Endothelial cell of umbilical vein (primary cell): ENCODE results near the gene TWF2. TPM values are rescaled to one million over a fixed set of nuclear protein-coding genes. Genes with fewer than 3 reads are reported as not detected.

Experiments used
- BruUV-seq: library from RNA; stranded (reverse); fragments of 400-500 nt; replicated peaks from 2 replicates; lab custom pipeline; 2021; lab: Mats Ljungman, UMichigan
- CTCF ChIA-PET: fragments of 300-600, 350-600 bp; sonication (Branson Sonifier 250); formaldehyde crosslinking; loops from one replicate; lab custom pipeline; 2021; ENCODE audit warnings: antibody characterized with exemption, inconsistent platforms; lab: Charles Lee
- POLR2A ChIA-PET: fragments of 300-600, 350-600 bp; sonication (Branson Sonifier 250); formaldehyde crosslinking; loops from one replicate; lab custom pipeline; 2021; ENCODE audit warnings: antibody characterized with exemption, inconsistent platforms; lab: Charles Lee
- DNase-seq: peaks from one replicate; pipeline ENCODE4 v3.0.0-alpha.2; 2011; ENCODE audit warnings: low read depth, low spot score
- FAIRE-seq: peaks from 2 replicates; lab custom pipeline; 2011; peaks lifted over from hg19 to GRCh38; lab: Jason Lieb, UNC
- H2AFZ ChIP-seq: 2 replicates; pipeline ENCODE4 v1.6.0; 2012; ENCODE audit warnings: low read depth, low read length, control low read depth, inconsistent platforms
- H3K27ac ChIP-seq: 2 replicates; pipeline ENCODE4 v1.5.1; 2011; ENCODE audit warnings: low read depth, mild to moderate bottlenecking, control low read depth, low read length, moderate library complexity; ENCODE audit not compliant: insufficient read depth
- H3K27me3 ChIP-seq, 2 experiments: 2 replicates each; pipeline versions ENCODE4 v1.6.0 to v1.6.1; 2011; ENCODE audit warnings: low read length in 2 of 2, mixed read lengths in 1 of 2; ENCODE audit not compliant: control insufficient read depth in 2 of 2, insufficient read depth in 2 of 2
- H3K36me3 ChIP-seq, 2 experiments: 2 replicates in 1 of 2; 3 replicates in 1 of 2; pipeline ENCODE4 v1.5.1; 2011; ENCODE audit warnings: low read length in 2 of 2, mild to moderate bottlenecking in 1 of 2, moderate library complexity in 1 of 2; ENCODE audit not compliant: control insufficient read depth in 2 of 2, insufficient read depth in 2 of 2; ENCODE audit errors: extremely low read depth in 1 of 2
- H3K4me1 ChIP-seq: 3 replicates; pipeline ENCODE4 v1.5.1; 2011; ENCODE audit warnings: mild to moderate bottlenecking, low read length; ENCODE audit not compliant: control insufficient read depth, insufficient read depth; ENCODE audit errors: extremely low read depth
- H3K4me2 ChIP-seq: 2 replicates; pipeline ENCODE4 v1.6.1; 2011; ENCODE audit warnings: low read length, control low read depth, mixed read lengths; ENCODE audit not compliant: insufficient read depth
- H3K4me3 ChIP-seq, 3 experiments: fragments of 200-600 bp in 1 of 3; sonication (generic), shearing (Covaris generic) in 1 of 3; replicated peaks in 1 of 3; 2 replicates each; pipeline ENCODE4 v1.5.1; 2011 to 2016; ENCODE audit warnings: control low read depth in 3 of 3, low read length in 3 of 3, mild to moderate bottlenecking in 2 of 3, inconsistent platforms in 1 of 3, low read depth in 1 of 3, moderate library complexity in 1 of 3; ENCODE audit not compliant: insufficient read depth in 1 of 3
- H3K79me2 ChIP-seq: 2 replicates; pipeline ENCODE4 v1.6.0; 2012; ENCODE audit warnings: low read length, inconsistent platforms; ENCODE audit not compliant: control insufficient read depth, insufficient read depth
- H3K9ac ChIP-seq: replicated peaks from 2 replicates; pipeline ENCODE3; 2011; ENCODE audit warnings: low read length, control low read depth; ENCODE audit not compliant: insufficient read depth; ENCODE audit errors: extremely low read depth
- H3K9me1 ChIP-seq: replicated peaks from 3 replicates; pipeline ENCODE4 v1.6.0; 2011; ENCODE audit warnings: mild to moderate bottlenecking, low read length; ENCODE audit not compliant: control insufficient read depth, insufficient read depth; ENCODE audit errors: extremely low read depth
- H3K9me3 ChIP-seq: replicated peaks from 2 replicates; pipeline ENCODE4 v1.5.1; 2012; ENCODE audit warnings: low read length, inconsistent platforms; ENCODE audit not compliant: control insufficient read depth, insufficient read depth
- H4K20me1 ChIP-seq: replicated peaks from 2 replicates; pipeline ENCODE3; 2011; ENCODE audit warnings: mild to moderate bottlenecking, low read length; ENCODE audit not compliant: control insufficient read depth, insufficient read depth; ENCODE audit errors: extremely low read depth
- CTCF ChIP-seq, 2 donors: IDR thresholded peaks; 1 replicate in 1 of 2; 2 replicates in 1 of 2; pipeline ENCODE4 v1.5.1; 2011; ENCODE audit warnings: low read length in 2 of 2, mild to moderate bottlenecking in 2 of 2, moderate library complexity in 2 of 2, control low read depth in 1 of 2, inconsistent platforms in 1 of 2, low read depth in 1 of 2; ENCODE audit not compliant: insufficient read depth in 1 of 2; ENCODE audit errors: extremely low read depth in 1 of 2
- EZH2 ChIP-seq: IDR thresholded peaks from 2 replicates; pipeline ENCODE4 v1.6.1; 2012; ENCODE audit warnings: borderline replicate concordance, low read depth, mild to moderate bottlenecking, moderate library complexity, low read length, inconsistent platforms; ENCODE audit not compliant: severe bottlenecking
- FOS ChIP-seq: IDR thresholded peaks from 2 replicates; pipeline ENCODE4 v1.6.1; 2011; ENCODE audit warnings: mild to moderate bottlenecking, low read length, moderate library complexity, borderline replicate concordance; ENCODE audit not compliant: insufficient read depth
- GATA2 ChIP-seq: IDR thresholded peaks from 2 replicates; pipeline ENCODE4 v1.7.0; 2011; ENCODE audit warnings: low read depth, mild to moderate bottlenecking, moderate library complexity, mixed read lengths, low read length; ENCODE audit not compliant: insufficient read length, insufficient read depth
- JUN ChIP-seq: IDR thresholded peaks from 2 replicates; pipeline ENCODE4 v1.6.1; 2011; ENCODE audit warnings: borderline replicate concordance, low read depth; ENCODE audit not compliant: insufficient read length, insufficient read depth
- MAX ChIP-seq: IDR thresholded peaks from 2 replicates; pipeline ENCODE4 v1.6.1; 2011; ENCODE audit not compliant: insufficient read depth, insufficient read length
- MYC ChIP-seq: IDR thresholded peaks from one replicate; pipeline ENCODE4 v1.6.1; 2011; ENCODE audit warnings: mild to moderate bottlenecking, low read depth, low read length
- POLR2A ChIP-seq: IDR thresholded peaks from 2 replicates; pipeline ENCODE4 v1.6.1; 2012; ENCODE audit warnings: low read depth, mild to moderate bottlenecking, control low read depth, low read length
- POLR2AphosphoS5 ChIP-seq: IDR thresholded peaks from 2 replicates; pipeline ENCODE4 v1.6.1; 2012; ENCODE audit warnings: low read depth, mild to moderate bottlenecking, control low read depth, low read length, moderate library complexity; ENCODE audit not compliant: insufficient read depth
- dilution Hi-C: fragments of 300-500 bp; cut with MboI; formaldehyde crosslinking; loops from one replicate; pipeline ENCODE4 v1.15.0; 2019; ENCODE audit warnings: low sequenced_read_pairs; ENCODE audit not compliant: extremely low pct_ligation_motif_present
- intact Hi-C: fragments of 100-400 bp; cut with micrococcal nuclease; formaldehyde crosslinking; loops from one replicate; pipeline ENCODE4 v1.10.0; 2022
- polyA plus RNA-seq, 4 experiments: library from polyadenylated mRNA; depleted of rRNA in 3 of 4; stranded (reverse) in 3 of 4; unstranded in 1 of 4; fragments of >200 nt; gene quantifications; 2 replicates each; pipeline versions ENCODE4 v1.2.1 to v1.2.3, GENCODE V29; 2011 to 2012; ENCODE audit warnings: missing spikeins in 1 of 4
- total RNA-seq: library from RNA; stranded (reverse); gene quantifications from 2 replicates; pipeline ENCODE4 v1.2.3, GENCODE V29; 2021

Gene TWF2
- total and polyA plus RNA-seq, 2 donors (not counting 3 experiments of a cell fraction or from before 2014, with no cell fraction given), result 82.9 to 134 TPM

- H3K9ac ChIP-seq, result no peak overlapping the region
- no peak overlapping the region for H3K4me2 ChIP-seq
- H4K20me1 ChIP-seq, result no peaks in the 10 kb centered on the region
- FAIRE-seq (no peak), DNase-seq (no peak)
- H3K36me3 ChIP-seq, result peaks cover 46 to 57% of the 10 kb centered on the region in 2 experiments
- BruUV-seq, result no TSS peak
- H3K27ac ChIP-seq, result no peak overlapping the region
- no peaks in the 10 kb centered on the region for H3K4me1 ChIP-seq
- POLR2A ChIA-PET, result no interaction called here
- no peak overlapping the region for H2AFZ ChIP-seq
- H3K79me2 ChIP-seq, result no peaks in the 10 kb centered on the region
- CTCF ChIA-PET, result interaction anchor here (1.0 to 1.5 kb wide), 2 partner anchors 14 to 17 kb away, joined by 3 read pairs; no protein-coding TSS in a partner anchor
- TF ChIP-seq MYC, result no peak
- no peak overlapping the region for H3K4me3 ChIP-seq
- H3K9me3 ChIP-seq, result no peaks in the 10 kb centered on the region
- no peaks in the 10 kb centered on the region for H3K9me1 ChIP-seq
- H3K27me3 ChIP-seq, result no peaks in the 10 kb centered on the region
- dilution Hi-C loops, result no loop called here
- intact Hi-C loops, result no loop called here
Observed at GRCh38 chr3:52205727-52206372, 33.1 kb downstream of the TWF2 start.

- FAIRE-seq (no peak), DNase-seq (no peak)
- no TSS peak for BruUV-seq
- ChIA-PET CTCF (interaction anchor here (1.0 to 1.7 kb wide), 2 partner anchors 16 to 18 kb away, joined by 3 to 5 read pairs; no protein-coding TSS in a partner anchor), POLR2A (no interaction called here)
- H3K27me3 ChIP-seq, result no peaks in the 10 kb centered on the region
- intact Hi-C loops, result no loop called here
- H3K9me1 ChIP-seq, result no peaks in the 10 kb centered on the region
- H3K79me2 ChIP-seq, result peaks cover under 1% of the 10 kb centered on the region
- peaks cover under 1% of the 10 kb centered on the region for H3K4me1 ChIP-seq
- H3K36me3 ChIP-seq, result peaks cover 42 to 46% of the 10 kb centered on the region in 2 experiments
- no peak overlapping the region for H3K4me2 ChIP-seq
- H3K9me3 ChIP-seq, result no peaks in the 10 kb centered on the region
- no peak overlapping the region for H3K4me3 ChIP-seq
- no peak overlapping the region for H2AFZ ChIP-seq
- dilution Hi-C loops, result no loop called here
- TF ChIP-seq POLR2AphosphoS5 (no peak), MYC (no peak), FOS (no peak), GATA2 (no peak), MAX (no peak), JUN (no peak), CTCF (IDR thresholded peaks at IDR 0.05; ENCODE audit: extremely low read depth in 1 of 2, insufficient read depth in 1 of 2, low read depth in 1 of 2, low read length in 2 of 2) (no peak), EZH2 (no peak), POLR2A (no peak)
- H3K27ac ChIP-seq, result no peak overlapping the region
- H3K9ac ChIP-seq, result no peak overlapping the region
- no peaks in the 10 kb centered on the region for H4K20me1 ChIP-seq
Observed at GRCh38 chr3:52204337-52205073, 34.5 kb downstream of the TWF2 start.
